GM18870 (cell line): ENCODE data around the gene TRRAP.

Experiments
- ATAC-seq: cut with Tn5 transposase; IDR thresholded peaks from one replicate; pipeline ENCODE4 v1.9.1; 2021; ENCODE audit warnings: moderate library complexity; ENCODE audit not compliant: unreplicated experiment

TRRAP gene

DNA sequence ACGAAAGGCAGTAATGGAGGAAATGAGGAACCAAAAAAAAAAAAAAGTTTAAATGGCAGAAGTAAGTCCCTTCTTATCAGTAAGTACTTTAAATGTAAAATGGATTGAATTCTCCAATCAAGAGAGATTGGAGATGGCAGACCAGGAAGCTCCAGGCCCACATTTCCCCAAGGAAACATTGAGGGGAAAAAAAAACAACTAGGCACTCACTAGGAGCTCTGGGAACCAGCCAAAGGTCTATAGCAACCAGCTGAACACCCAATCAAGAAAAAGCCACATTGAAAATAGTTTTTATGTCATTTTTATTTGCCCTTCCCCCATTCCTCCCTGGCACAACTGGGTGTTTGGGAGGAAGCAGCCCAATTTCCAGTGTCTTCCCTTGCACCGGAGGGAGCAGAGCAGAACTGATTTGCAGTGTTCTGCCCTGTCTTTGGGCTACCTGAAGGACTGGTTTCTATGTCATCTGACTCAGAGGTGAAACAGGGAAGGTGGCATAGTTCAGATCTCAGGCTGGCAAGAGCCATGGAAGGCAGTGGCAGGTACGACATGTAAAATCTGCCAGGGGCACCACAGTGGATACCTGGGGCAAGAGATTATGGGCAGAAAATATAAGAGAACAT is 143.7 kb downstream of the TRRAP start:
- ATAC-seq = no peak

DNA sequence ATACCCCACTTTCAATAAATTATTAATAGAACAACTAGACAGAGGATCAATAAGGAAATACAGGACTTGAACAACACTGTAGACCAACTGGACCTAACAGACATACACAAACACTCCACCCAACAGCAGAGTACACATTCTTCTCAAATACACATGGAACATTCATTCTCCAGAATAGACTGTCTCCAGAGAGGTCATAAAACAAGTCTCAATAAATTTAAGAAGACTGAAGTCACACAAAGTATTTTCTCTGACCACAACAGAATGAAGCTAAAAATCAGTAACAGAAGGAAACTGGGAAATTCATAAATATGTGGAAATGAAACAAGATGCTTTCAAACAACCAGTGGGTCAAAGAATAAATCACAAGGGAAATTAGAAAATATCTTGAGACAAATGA is 145.7 kb downstream of the TRRAP start:
- ATAC-seq = no peak

DNA sequence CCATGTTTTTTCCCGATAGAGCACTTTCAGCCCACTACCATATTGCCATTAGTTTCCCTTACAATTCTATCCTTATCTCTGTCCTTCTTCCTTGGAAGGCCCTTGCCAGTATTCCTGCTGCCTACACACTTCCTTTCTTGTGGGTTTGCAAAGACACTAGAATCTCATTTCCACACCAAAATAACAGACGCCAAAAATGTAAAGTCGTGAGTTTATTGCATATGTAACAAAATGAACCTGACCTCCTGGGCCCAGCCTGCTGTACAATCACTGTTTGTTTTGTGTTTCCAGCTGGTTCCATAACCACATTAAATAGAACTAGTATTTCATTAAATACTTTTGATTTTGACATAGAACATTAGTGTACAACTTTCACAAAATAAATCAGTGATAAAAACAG is 148.9 kb downstream of the TRRAP start:
- ATAC-seq = no peak

DNA sequence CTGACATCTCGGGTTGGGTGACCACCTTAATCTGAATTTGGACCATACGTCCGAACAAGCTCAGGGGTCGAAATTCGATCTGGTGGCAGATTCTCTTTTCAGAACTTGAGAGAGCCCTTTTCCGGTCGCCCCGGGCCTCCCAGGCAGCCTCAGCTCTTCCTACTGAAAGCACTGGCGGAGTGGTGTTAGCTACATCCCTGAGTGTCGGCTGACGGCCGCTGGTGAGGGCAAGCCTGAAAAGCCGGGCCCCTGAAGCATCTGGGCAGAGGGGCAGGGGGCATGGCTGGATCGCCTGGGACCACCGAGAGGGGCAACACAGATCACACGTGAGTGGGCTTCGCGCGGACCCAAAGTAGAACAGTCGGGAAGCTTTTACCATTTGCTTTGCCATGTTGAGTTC is 149.5 kb downstream of the TRRAP start:
- no peak for ATAC-seq

DNA sequence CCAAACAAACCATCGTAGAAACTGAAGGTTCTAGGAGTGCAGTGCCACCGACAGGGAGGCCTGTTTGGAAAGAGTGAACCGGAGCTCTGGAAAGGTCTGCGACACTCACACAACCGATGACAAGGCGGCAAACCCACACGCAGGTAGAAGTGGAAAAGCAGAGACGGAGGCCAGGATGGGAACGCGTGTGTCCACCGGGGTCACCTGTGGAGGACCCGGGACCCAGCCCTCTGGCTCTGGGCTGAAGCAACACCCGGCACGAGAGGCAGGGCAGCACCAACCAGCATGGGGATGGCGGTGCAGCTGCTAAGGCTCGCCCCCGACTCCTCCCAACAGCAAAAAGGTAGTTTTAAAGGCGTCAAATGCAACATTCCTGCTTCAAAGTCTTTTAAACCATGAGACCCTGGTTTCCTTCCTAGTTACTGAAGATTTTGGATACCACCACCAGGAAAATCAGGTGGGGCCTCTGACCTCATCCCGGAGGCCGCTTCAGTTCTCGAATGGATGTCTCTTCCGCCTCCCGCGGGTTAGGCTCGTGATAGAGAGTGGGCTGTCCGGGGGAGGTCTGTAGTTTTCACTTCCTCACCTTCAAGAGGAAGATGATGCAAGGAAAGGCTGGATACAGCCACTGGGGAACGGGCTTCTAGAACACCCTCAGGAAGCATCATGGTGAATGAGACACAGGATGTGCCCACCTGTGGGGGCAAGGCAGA is 150.1 kb downstream of the TRRAP start:
- no peak for ATAC-seq

DNA sequence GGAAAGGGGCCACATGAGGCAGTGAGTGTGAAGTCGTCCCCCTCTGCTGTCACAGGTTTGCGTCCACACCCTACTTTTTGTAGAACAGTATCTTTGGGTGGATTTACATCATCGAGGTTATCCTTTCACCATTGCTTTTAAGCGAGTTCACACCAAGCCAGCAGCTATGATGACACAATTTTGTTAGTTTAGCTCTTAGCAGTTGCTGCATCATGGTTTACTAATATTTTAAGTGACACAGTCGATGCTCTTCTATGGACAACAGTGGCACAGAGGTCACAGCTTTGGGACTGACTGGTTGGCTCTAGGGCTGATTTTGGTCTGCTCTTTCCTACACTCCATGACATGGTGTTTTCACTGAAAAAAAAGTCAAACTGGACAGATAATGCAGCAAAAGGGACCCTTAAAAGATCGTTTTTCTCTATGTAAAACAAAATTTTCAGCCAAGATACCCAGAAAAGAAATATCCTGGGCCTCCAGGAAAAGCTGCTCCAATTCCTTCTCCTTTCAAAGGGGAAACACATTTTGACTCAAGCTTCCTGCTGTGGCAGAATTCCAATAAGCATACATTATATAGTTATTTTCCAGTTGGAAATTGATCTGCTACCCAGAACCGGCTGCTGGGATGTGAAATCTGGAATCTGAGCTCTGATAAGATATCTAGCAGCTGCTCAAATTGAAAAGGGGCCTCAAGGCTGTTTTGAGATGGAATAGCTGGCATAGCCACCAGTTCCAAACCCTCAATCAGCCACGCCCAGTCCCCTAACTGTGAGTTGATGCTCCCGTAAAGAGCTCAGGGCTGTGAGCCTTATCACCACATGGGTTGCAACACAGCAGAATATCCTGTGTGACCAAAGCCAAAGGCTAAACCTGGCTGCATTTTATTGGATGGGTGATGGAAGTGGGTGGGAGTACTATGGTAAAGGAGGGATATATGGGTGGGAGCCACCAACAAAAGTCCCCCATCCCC is 151.4 kb downstream of the TRRAP start:
- no peak for ATAC-seq

DNA sequence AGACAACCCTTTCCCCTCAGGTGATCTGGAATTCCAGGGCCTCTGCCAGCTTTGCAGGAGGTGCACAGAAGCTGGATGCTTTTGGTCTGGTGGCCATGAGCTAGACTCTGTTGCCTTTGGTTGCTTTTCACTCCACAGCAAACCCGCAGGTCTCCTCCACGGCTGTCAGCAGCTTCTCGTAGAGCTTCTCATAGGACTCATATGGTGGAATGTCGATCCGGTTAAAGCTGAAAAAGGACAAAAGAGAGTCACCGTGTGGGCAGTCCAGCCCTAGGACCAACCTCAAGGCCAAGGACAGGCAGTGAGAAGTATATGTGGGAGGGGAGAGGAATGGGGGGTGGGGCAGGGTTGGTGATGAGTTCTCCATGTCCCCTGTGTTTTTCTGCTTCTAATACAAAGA is 152.1 kb downstream of the TRRAP start:
- no peak for ATAC-seq

DNA sequence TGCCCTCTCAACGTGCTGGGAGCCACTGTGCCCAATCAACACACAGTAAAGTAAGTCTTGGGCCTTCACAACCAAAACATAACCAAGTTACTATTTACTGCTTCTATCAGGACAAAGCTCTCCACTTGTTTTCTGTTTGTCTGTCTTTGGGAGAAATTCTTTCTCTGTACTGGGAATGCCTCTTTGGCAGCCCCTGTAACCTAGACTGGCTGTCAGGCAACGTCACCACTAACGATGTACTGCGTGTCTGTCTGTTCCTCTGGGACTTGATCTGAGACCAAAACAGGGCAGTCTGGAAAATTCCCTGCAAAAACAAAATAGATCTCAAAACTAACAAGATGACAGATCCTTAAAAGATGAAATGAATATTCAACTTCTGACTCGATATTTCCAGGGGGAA is 152.6 kb downstream of the TRRAP start:
- ATAC-seq = no peak

DNA sequence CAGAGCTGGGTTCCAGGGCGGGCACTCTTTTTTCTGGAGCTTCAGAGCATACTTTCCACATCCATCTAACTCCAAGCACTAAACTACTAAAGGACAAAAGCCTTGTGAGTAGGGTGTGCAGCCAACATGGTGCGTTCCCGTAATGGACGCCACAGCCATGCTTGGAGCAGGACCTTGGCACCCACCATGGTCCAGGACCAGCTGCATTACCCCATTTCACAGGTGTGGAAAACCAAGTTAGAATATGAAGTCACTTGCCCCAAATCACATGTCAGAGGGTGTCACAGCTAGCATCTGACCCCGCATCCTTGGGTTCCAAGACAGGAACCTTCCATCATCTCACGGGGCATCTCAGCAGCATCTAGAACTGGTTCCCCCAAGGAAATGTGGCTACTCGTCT is 153.2 kb downstream of the TRRAP start:
- ATAC-seq = no peak

DNA sequence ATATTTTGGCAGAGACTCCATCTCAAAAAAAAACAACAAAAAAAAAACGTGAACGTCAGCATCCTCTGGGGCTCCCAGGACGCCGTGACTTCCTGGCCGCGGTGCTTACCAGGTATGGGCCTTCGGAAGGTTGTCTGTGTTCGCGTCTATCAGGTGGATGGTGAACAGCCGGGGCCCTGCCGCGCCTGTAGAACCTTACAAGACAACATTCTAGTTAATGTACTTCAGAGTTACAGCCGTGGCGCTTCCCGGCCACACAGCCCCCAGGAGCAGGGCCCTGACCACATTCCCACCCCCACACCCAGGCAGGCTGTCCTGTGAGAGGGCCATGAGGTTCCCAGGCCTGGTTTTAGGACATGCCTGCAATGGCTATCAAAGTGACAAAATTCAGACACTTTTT is 154.6 kb downstream of the TRRAP start:
- no peak for ATAC-seq

DNA sequence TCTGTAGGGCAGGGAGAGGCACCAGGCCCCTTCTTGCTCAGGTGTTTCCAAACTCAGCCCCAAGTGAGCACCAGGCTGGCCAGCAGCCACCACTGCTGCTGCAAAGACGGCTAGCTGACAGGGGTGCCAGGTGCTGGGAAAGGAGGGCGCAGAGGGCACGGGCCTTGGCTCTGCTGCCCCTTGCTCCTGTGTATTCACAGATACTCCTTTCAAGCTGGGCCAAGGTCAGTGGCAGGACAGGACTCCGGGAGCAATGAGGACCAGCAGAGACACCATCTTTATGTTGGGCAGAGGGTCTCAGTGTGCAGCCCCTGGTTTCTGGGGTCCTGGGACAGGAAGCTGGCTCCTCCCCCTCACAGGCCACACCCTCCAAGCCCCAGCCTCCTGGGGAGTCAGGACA is 155.4 kb downstream of the TRRAP start:
- ATAC-seq = no peak

DNA sequence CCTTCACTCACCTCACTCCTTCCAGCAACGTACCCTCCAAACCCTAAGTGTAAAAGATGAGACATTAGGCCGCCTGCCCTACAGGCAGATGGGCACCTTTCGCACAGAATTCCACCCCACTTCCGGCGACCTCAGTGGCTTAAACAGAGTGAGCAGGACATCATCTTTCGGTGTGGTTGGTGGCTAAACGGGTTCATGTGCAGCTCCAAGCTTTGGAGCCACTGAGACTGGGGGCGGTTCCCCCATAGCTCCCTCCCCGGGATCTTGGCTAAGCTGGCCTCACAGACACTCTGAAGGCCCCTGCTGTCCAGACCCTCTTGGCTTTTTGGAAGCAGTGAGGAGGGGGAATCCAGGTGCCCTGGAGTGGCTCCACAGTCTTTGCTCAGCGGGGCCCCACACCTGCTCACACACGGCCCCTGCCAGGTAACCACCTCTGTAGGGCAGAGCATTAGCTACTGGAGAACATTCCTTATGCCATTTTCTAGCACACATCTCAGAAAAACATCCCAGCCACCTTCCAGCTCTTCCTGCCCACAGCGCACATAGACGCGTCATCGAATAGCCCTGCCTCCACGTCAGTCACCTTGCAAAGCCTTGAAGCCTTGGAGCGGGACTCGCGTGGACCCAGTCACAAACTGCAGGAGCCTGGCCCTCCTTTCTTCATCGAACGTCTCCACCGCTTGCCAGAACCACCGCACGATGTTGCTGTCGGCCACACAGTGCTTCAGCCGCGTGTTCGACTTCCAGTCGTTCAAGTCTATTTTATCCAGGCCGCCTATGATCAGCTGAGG is 156.8 kb downstream of the TRRAP start:
- no peak for ATAC-seq

DNA sequence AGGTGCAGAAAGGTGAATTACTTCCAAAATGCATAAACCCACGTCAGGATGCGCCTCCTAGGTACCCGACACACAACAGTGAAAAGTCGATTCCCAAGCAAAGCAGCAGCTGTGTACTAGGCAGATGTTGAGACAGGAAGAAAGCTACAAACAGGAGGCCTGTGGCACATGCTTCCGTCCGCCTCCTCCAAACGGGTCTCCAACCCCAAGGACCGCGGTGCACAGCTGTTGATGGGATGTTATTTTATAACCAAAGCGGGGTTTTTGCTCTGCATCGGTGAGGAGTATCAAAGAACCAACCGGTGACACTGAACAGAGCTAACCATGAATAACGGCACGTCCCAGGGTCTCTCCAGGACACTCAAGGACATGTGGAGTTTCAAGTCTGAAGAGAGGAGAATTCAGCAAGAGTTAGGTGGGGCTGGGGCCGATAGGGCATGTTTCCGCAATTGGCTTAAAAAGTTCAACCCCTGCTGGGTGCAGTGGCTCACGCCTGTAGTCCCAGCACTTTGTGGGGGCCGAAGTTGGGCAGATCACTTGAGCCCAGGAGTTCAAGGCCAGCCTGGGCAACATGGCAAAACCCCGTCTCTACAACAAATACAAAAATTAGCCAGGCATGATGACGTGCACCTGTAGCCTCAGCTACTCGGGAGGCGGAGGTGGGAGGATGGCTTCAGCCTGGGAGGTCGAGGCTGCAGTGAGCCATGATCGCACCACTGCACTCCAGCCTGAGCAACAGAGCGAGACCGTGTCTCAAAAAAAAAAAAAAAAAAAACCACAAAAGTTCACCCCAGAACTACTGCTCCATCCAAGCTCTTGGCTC is 157.6 kb downstream of the TRRAP start:
- no peak for ATAC-seq

DNA sequence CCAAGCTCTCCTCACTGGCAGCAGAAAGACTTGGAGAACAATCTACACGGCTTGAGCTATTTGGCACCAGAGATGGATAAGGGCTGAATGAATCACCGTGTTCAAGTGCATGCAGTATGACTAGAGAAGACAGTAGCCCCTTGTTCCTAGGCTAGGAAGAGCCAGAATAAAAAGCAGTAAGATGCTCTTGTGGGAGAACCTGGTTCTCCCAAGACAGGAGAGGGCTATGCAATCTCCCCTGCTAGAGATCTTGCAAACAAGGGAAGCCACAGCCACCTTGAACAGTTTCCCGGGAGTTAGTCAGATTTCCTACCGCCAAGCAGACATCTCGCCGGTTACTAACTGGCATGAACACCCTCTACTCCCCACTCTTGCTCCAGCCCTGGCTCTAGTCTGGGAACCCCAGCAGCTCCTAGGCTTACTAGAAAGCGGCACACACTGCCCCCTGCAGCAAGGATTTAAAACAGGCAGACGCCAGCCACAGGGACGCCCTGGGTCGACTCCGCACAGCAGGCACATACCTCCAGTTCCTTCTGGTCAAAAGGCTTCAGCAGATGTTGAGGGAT is 158.3 kb downstream of the TRRAP start:
- no peak for ATAC-seq

DNA sequence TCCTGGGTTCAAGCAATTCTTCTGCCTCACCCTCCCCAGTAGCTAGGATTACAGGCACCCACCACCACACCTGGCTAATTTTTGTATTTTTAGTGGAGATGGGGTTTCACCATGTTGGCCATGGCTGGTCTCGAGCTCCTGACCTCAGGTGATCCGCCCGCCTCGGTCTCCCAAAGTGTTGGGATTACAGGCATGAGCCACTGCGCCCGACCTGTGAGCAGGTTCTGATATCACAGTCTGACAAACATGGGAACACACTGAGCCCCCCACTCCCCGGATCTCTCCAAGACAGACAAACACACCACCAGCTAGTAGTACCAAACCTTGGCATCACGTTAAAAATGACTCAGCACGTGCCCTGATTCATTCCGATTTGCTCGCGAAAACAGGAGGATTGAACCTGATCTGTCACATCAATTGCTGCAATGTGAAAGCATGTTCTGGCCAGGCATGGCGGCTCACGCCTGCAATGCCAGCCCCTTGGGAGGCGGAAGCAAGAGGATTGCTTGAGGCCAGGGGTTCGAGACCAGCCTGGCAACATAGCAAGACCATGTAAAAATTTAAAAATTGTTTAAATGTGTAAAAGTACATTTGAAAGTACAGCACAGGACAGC is 159.1 kb downstream of the TRRAP start:
- ATAC-seq = no peak

DNA sequence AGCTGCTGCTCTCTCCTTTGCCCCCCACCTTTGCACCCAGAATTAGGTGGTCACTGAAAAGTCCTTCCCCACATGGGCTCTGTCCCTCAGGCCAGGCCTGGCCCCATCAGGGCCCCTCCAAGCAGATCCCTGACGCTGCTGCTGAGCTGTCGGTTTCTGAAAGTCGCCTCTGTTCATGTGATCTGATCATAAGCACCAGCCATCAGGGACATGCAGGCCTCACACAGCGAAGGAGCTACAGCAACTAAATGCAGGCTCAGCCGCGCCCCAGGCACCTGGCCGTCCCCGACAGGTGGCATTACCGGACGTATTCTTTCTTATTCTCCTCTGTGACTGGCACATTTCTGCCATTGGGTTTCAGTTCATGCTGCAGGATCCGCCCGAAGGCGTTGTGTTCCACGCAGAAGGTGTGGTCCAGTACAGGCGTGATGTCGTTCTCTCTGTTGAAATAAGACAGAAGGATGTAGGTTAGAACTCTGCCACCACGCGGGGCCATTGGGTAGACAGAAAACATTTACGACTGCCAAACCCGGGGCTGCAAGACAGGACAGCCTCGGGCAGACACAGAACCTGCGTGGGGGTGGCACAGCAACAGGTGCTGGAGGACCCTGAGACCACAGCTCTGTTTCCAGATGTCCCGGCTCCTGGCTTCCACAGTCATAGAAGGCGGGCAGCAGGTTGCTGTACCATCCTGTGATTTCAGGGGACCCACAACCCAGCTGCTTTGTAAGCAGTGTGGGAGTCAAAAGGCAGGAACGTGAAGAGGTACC is 159.9 kb downstream of the TRRAP start:
- no peak for ATAC-seq

DNA sequence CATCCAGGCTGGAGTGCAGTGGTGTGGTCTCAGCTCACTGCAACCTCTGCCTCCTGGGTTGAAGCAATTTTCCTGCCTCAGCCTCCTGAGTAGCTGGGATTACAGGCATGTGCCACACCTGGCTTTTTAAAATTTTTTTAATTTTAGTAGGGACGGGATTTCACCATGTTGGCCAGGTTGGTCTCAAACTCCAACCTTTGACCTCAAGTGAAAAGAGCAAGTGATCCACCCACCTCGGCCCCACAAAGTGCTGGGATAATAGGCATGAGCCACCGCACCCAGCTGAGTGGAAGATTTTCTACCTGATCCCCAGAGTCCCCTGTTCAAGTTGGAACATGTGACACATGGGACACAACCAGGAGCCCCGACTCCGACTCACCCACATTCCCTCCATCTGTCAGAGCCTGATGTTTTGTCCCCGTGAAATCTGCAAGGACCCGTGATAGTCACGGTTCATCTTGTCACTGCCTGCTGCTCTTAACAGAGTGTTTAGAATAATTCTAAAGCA is 161.1 kb downstream of the TRRAP start:
- ATAC-seq = no peak
